Glutamatergic neuron (in vitro differentiated cells): ENCODE results near the gene GRM4. TPM values are rescaled to one million over a fixed set of nuclear protein-coding genes. Genes with fewer than 3 reads are reported as not detected.
"Not testable (repeated sequence)": the region's sequence is repeated elsewhere in the genome, so short reads cannot be mapped to it uniquely, and the experiment has no call there.

Experiments used
- DNase-seq: peaks from one replicate; pipeline ENCODE4 v3.0.0; 2022
- H3K27ac Mint-ChIP-seq: one replicate; pipeline ENCODE4 v1.8.0; 2020; ENCODE audit warnings: mild to moderate bottlenecking, mixed read lengths, inconsistent platforms; ENCODE audit not compliant: unreplicated experiment
- H3K27me3 Mint-ChIP-seq: one replicate; pipeline ENCODE4 v1.8.0; 2020; ENCODE audit warnings: mild to moderate bottlenecking, moderate library complexity, mixed read lengths, inconsistent platforms; ENCODE audit not compliant: unreplicated experiment
- H3K36me3 Mint-ChIP-seq: one replicate; pipeline ENCODE4 v1.8.0; 2020; ENCODE audit warnings: mild to moderate bottlenecking, mixed read lengths, inconsistent platforms; ENCODE audit not compliant: unreplicated experiment
- H3K4me1 Mint-ChIP-seq: one replicate; pipeline ENCODE4 v1.8.0; 2020; ENCODE audit warnings: mild to moderate bottlenecking, low read depth, mixed read lengths, inconsistent platforms; ENCODE audit not compliant: unreplicated experiment
- H3K4me3 Mint-ChIP-seq: one replicate; pipeline ENCODE4 v1.8.0; 2020; ENCODE audit warnings: mild to moderate bottlenecking, mixed read lengths, inconsistent platforms; ENCODE audit not compliant: unreplicated experiment
- H3K9me3 Mint-ChIP-seq: one replicate; pipeline ENCODE4 v1.8.0; 2020; ENCODE audit warnings: mild to moderate bottlenecking, moderate library complexity, mixed read lengths, inconsistent platforms; ENCODE audit not compliant: unreplicated experiment
- CTCF ChIP-seq: fragments of 200-600 bp; sonication (generic); IDR thresholded peaks from one replicate; pipeline ENCODE4 v1.5.0; 2021; ENCODE audit not compliant: partially characterized antibody, unreplicated experiment
- total RNA-seq: library from RNA; stranded (reverse); fragmentation: NEBNext Ultra II Directional; extraction: Animal tissue kit (Norgen Biotek cat#: 25700); gene quantifications from one replicate; pipeline ENCODE4 v1.2.1, GENCODE V29; 2021; ENCODE audit not compliant: unreplicated experiment

GRM4 gene
- total RNA-seq, 1 donor from 2014 or later, result 119 TPM

- DNase-seq, result no peak
- peaks cover 6% of the 10 kb centered on the region for H3K27me3 Mint-ChIP-seq
- H3K27ac Mint-ChIP-seq, result peak overlapping the region; percentile 1
Observed at GRCh38 chr6:34047913-34048867, 97.7 kb downstream of the GRM4 start.

GRCh38 chr6:34046617-34047016, 99.3 kb downstream of the GRM4 start:
- no peak for TF ChIP-seq CTCF
- peaks cover 6% of the 10 kb centered on the region for H3K27me3 Mint-ChIP-seq
- H3K4me3 Mint-ChIP-seq, result no peak overlapping the region
- peaks cover 11% of the 10 kb centered on the region for H3K9me3 Mint-ChIP-seq
- H3K4me1 Mint-ChIP-seq, result peaks cover 15% of the 10 kb centered on the region
- no peak overlapping the region for H3K27ac Mint-ChIP-seq
- DNase-seq, result no peak
- no peaks in the 10 kb centered on the region for H3K36me3 Mint-ChIP-seq

More at GRCh38 chr6:34047913-34048867, 97.7 kb downstream of the GRM4 start:
- Mint-ChIP-seq H3K4me1 (peaks cover 17% of the 10 kb centered on the region), H3K9me3 (peaks cover 14% of the 10 kb centered on the region), H3K4me3 (no peak overlapping the region), H3K36me3 (no peaks in the 10 kb centered on the region)
- no peak for TF ChIP-seq CTCF

GRCh38 chr6:34045771-34046170, 100.1 kb downstream of the GRM4 start:
- no peak for DNase-seq
- Mint-ChIP-seq H3K36me3 (no peaks in the 10 kb centered on the region), H3K27ac (no peak overlapping the region), H3K27me3 (peaks cover 5% of the 10 kb centered on the region), H3K4me1 (peaks cover 15% of the 10 kb centered on the region), H3K9me3 (peaks cover 11% of the 10 kb centered on the region), H3K4me3 (no peak overlapping the region)
- TF ChIP-seq CTCF, result no peak

GRCh38 chr6:34044945-34045595, 100.8 kb downstream of the GRM4 start:
- Mint-ChIP-seq H3K27ac (no peak overlapping the region), H3K36me3 (no peaks in the 10 kb centered on the region), H3K4me1 (peaks cover 15% of the 10 kb centered on the region), H3K27me3 (peaks cover 3% of the 10 kb centered on the region), H3K4me3 (no peak overlapping the region), H3K9me3 (peaks cover 11% of the 10 kb centered on the region)
- DNase-seq, result no peak
- no peak for TF ChIP-seq CTCF

- no peak for TF ChIP-seq CTCF
- Mint-ChIP-seq H3K36me3 (no peaks in the 10 kb centered on the region), H3K4me1 (peaks cover 7% of the 10 kb centered on the region), H3K27me3 (peaks cover 3% of the 10 kb centered on the region), H3K4me3 (no peak overlapping the region), H3K27ac (no peak overlapping the region), H3K9me3 (peaks cover 5% of the 10 kb centered on the region)
- DNase-seq, result no peak
Observed at GRCh38 chr6:34043359-34043758, 102.5 kb downstream of the GRM4 start.

- H3K9me3 Mint-ChIP-seq, H3K27ac Mint-ChIP-seq, H3K27me3 Mint-ChIP-seq, H3K4me1 Mint-ChIP-seq, DNase-seq, H3K4me3 Mint-ChIP-seq, H3K36me3 Mint-ChIP-seq: not testable (repeated sequence)
Observed at GRCh38 chr6:34041998-34042397, 103.9 kb downstream of the GRM4 start.
